DOHH2 (cell line): ENCODE results near the gene GRIP2.

Source experiments
- EZH2phosphoT487 ChIP-seq: fragments of 200-600 bp; sonication (generic); IDR thresholded peaks from 2 replicates; pipeline ENCODE4 v1.6.1; 2017; ENCODE audit warnings: borderline replicate concordance, mild to moderate bottlenecking, antibody characterized with exemption, low read length, moderate library complexity, mixed read lengths
- TF ChIP-seq, protein P1 (sequence below): fragments of 200-600 bp; sonication (generic); IDR thresholded peaks from one replicate; pipeline ENCODE4 v1.5.1; 2014; ENCODE audit warnings: antibody characterized with exemption, mild to moderate bottlenecking, low read depth, low read length; ENCODE audit not compliant: poor library complexity, severe bottlenecking

- TF ChIP-seq, protein P1, sequence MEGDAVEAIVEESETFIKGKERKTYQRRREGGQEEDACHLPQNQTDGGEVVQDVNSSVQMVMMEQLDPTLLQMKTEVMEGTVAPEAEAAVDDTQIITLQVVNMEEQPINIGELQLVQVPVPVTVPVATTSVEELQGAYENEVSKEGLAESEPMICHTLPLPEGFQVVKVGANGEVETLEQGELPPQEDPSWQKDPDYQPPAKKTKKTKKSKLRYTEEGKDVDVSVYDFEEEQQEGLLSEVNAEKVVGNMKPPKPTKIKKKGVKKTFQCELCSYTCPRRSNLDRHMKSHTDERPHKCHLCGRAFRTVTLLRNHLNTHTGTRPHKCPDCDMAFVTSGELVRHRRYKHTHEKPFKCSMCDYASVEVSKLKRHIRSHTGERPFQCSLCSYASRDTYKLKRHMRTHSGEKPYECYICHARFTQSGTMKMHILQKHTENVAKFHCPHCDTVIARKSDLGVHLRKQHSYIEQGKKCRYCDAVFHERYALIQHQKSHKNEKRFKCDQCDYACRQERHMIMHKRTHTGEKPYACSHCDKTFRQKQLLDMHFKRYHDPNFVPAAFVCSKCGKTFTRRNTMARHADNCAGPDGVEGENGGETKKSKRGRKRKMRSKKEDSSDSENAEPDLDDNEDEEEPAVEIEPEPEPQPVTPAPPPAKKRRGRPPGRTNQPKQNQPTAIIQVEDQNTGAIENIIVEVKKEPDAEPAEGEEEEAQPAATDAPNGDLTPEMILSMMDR = no peak
- no peak for TF ChIP-seq EZH2phosphoT487
These were observed 21.2 kb downstream of the GRIP2 start for GRCh38 chr3:14518893-14519292.
